Neural progenitor cell (in vitro differentiated cells): Measurements from ENCODE around the gene ATG5. TPM values are rescaled to one million over a fixed set of nuclear protein-coding genes. Genes with fewer than 3 reads are reported as not detected.

Experiments used
- DNase-seq: peaks from one replicate; pipeline ENCODE4 v3.0.0-alpha.2; 2016; ENCODE audit warnings: low spot score
- H2AFZ ChIP-seq: fragments of 200-600 bp; sonication (generic); replicated peaks from 2 replicates; pipeline ENCODE4 v1.6.1; 2016; ENCODE audit warnings: antibody characterized with exemption
- H3F3A ChIP-seq: fragments of 200-600 bp; sonication (generic); 2 replicates; pipeline ENCODE4 v1.6.1; 2016; ENCODE audit warnings: antibody characterized with exemption, low read depth
- H3K27ac ChIP-seq: fragments of 200-600 bp; sonication (generic); 2 replicates; pipeline ENCODE4 v1.5.1; 2016; ENCODE audit warnings: mild to moderate bottlenecking
- H3K27me3 ChIP-seq: fragments of 200-600 bp; sonication (generic); 2 replicates; pipeline ENCODE4 v1.6.1; 2016; ENCODE audit warnings: mild to moderate bottlenecking, moderate library complexity
- H3K36me3 ChIP-seq: fragments of 200-600 bp; sonication (generic); 2 replicates; pipeline ENCODE4 v1.5.1; 2016
- H3K4me1 ChIP-seq: fragments of 200-600 bp; sonication (generic); 2 replicates; pipeline ENCODE4 v1.6.1; 2016; ENCODE audit warnings: mixed run types
- H3K4me2 ChIP-seq: fragments of 200-600 bp; sonication (generic); 2 replicates; pipeline ENCODE4 v1.6.1; 2016
- H3K4me3 ChIP-seq: fragments of 200-600 bp; sonication (generic); 2 replicates; pipeline ENCODE4 v1.5.1; 2016
- H3K79me2 ChIP-seq: fragments of 200-600 bp; sonication (generic); 2 replicates; pipeline ENCODE4 v1.6.1; 2016; ENCODE audit warnings: low read depth
- H3K9ac ChIP-seq: fragments of 200-600 bp; sonication (generic); 2 replicates; pipeline ENCODE4 v1.6.1; 2016
- H3K9me3 ChIP-seq: fragments of 200-600 bp; sonication (generic); 2 replicates; pipeline ENCODE4 v1.5.1; 2016; ENCODE audit warnings: low read depth
- H4K20me1 ChIP-seq: fragments of 200-600 bp; sonication (generic); 2 replicates; pipeline ENCODE4 v1.6.1; 2016; ENCODE audit warnings: low read depth
- H3K27ac Mint-ChIP-seq: 3 replicates; pipeline ENCODE4 v1.8.0; 2021; ENCODE audit warnings: mixed read lengths
- H3K27me3 Mint-ChIP-seq: 2 replicates; pipeline ENCODE4 v1.8.0; 2022; ENCODE audit warnings: low read depth, mild to moderate bottlenecking, inconsistent platforms, moderate library complexity, mixed read lengths; ENCODE audit not compliant: insufficient read depth
- H3K36me3 Mint-ChIP-seq: 3 replicates; pipeline ENCODE4 v1.8.0; 2021; ENCODE audit warnings: mixed read lengths
- H3K4me1 Mint-ChIP-seq: 3 replicates; pipeline ENCODE4 v1.8.0; 2021; ENCODE audit warnings: mixed read lengths
- H3K4me3 Mint-ChIP-seq: 3 replicates; pipeline ENCODE4 v1.8.0; 2021; ENCODE audit warnings: mild to moderate bottlenecking, moderate library complexity, mixed read lengths
- H3K9me3 Mint-ChIP-seq: 3 replicates; pipeline ENCODE4 v1.8.0; 2020; ENCODE audit warnings: mixed read lengths
- EZH2 ChIP-seq: fragments of 200-600 bp; sonication (generic); IDR thresholded peaks from 2 replicates; pipeline ENCODE4 v1.6.1; 2017; ENCODE audit warnings: antibody characterized with exemption, mild to moderate bottlenecking, moderate library complexity
- EZH2phosphoT487 ChIP-seq: fragments of 200-600 bp; sonication (generic); IDR thresholded peaks from 2 replicates; pipeline ENCODE4 v1.6.1; 2017; ENCODE audit warnings: antibody characterized with exemption
- total RNA-seq: library from RNA; depleted of rRNA; stranded (reverse); fragments of >200 nt; gene quantifications from 2 replicates; pipeline ENCODE4 v1.2.3, GENCODE V29; 2015; ENCODE audit warnings: low replicate concordance
- TF ChIP-seq, protein P1 (sequence below): fragments of 200-600 bp; sonication (generic); IDR thresholded peaks from 2 replicates; pipeline ENCODE4 v1.5.1; 2017; ENCODE audit warnings: antibody characterized with exemption, mild to moderate bottlenecking

Gene ATG5
- total RNA-seq, 1 donor from 2014 or later: 45.0 TPM

DNA sequence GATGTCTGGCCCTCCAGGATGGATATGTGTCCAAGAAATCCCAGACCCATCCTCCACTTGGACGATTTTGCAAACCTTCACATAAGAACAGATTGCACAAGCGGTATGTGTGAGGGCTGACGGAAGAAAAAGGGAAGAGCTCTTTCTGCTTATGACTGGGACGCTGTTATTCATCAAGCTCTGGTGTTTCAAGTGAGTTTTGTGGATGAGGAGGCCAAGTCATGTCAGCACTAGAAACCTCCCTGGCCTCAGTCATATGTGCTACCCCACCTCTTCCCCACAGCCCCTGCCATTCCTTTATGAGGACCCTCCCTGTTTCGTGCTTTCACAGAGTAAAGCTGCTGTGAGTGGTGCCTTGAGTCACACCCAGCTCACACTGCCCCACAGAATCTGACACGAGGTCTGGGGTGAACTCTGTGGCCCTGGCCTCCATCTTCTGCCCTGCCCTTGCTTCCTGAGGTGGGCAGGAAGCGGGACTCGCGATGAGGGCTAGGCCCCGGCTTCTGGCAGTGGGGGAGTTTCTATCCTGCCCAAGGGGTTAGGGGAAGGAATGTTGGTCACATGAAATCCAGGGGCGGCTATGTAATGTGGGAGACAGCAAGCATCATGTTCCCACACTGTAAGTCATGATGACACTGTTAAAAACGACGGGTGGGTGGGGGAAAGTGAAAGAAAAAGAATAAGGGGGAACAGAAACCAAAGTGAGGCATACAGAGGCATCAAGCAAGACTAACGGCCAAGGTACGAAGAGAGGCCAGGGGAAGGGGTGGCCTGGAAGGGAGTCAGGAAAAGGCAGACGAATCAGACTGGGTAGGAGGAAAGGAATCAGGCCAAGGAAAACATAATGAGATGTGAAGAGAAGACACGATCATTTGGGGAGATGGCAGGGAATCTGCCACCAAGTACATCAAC lies 161.3 kb downstream of the ATG5 start:
- Histone ChIP-seq H3K27ac (no peak overlapping the region), H3K4me1 (peaks cover 41% of the 10 kb centered on the region), H3K9me3 (no peaks in the 10 kb centered on the region), H3K27me3 (no peaks in the 10 kb centered on the region), H2AFZ (no peak overlapping the region), H3K9ac (no peak overlapping the region), H4K20me1 (no peaks in the 10 kb centered on the region), H3K36me3 (no peaks in the 10 kb centered on the region), H3K4me2 (peak overlapping the region; percentile 46), H3K4me3 (no peak overlapping the region), H3F3A (peaks cover 34% of the 10 kb centered on the region), H3K79me2 (no peaks in the 10 kb centered on the region)
- peak overlapping the region; percentile 42 for H3K27ac Mint-ChIP-seq
- DNase-seq: no peak
- peaks cover 26% of the 10 kb centered on the region for H3K4me1 Mint-ChIP-seq
- peaks cover 5% of the 10 kb centered on the region for H3K27me3 Mint-ChIP-seq
- TF ChIP-seq EZH2phosphoT487 (no peak), EZH2 (no peak)
- no peak overlapping the region for H3K4me3 Mint-ChIP-seq
- no peaks in the 10 kb centered on the region for H3K36me3 Mint-ChIP-seq
- H3K9me3 Mint-ChIP-seq: no peaks in the 10 kb centered on the region

DNA sequence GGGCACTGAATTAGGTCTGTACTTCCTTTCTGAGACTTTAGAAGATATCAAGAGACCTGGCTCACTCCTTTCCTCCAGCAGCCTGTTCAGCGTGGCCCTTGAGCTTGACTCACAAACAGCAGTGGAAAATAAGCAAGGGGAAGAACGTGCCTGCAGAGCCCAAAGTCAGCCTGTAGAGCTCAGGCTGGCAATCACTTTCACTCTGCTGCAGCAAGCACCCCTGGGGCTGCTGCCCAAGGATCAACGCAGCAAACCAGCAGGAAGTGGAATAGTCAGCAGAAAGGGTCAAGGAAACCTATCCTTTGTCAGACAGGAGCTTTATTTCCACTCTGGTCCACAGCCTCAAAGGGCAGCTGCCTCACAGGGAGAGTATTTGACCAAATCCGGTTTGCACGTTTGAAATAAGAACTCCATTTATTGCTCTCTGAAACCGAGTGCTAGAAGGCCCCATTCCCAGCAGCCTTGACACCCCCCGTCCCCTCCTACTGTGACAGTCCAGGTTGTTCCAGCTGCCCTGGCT lies 162.1 kb downstream of the ATG5 start:
- H3K4me3 Mint-ChIP-seq: no peak overlapping the region
- H3K27me3 Mint-ChIP-seq: peaks cover 5% of the 10 kb centered on the region
- Histone ChIP-seq H3K27me3 (no peaks in the 10 kb centered on the region), H3K9me3 (no peaks in the 10 kb centered on the region), H3K9ac (no peak overlapping the region), H2AFZ (no peak overlapping the region), H3K79me2 (no peaks in the 10 kb centered on the region), H3K4me1 (peaks cover 39% of the 10 kb centered on the region), H3K4me2 (peak overlapping the region; percentile 46), H4K20me1 (no peaks in the 10 kb centered on the region), H3K36me3 (no peaks in the 10 kb centered on the region), H3F3A (peaks cover 34% of the 10 kb centered on the region), H3K27ac (no peak overlapping the region), H3K4me3 (no peak overlapping the region)
- no peaks in the 10 kb centered on the region for H3K9me3 Mint-ChIP-seq
- peak overlapping the region; percentile 42 for H3K27ac Mint-ChIP-seq
- peaks cover 26% of the 10 kb centered on the region for H3K4me1 Mint-ChIP-seq
- no peak for TF ChIP-seq EZH2
- no peak for TF ChIP-seq EZH2phosphoT487
- TF ChIP-seq, protein P1, sequence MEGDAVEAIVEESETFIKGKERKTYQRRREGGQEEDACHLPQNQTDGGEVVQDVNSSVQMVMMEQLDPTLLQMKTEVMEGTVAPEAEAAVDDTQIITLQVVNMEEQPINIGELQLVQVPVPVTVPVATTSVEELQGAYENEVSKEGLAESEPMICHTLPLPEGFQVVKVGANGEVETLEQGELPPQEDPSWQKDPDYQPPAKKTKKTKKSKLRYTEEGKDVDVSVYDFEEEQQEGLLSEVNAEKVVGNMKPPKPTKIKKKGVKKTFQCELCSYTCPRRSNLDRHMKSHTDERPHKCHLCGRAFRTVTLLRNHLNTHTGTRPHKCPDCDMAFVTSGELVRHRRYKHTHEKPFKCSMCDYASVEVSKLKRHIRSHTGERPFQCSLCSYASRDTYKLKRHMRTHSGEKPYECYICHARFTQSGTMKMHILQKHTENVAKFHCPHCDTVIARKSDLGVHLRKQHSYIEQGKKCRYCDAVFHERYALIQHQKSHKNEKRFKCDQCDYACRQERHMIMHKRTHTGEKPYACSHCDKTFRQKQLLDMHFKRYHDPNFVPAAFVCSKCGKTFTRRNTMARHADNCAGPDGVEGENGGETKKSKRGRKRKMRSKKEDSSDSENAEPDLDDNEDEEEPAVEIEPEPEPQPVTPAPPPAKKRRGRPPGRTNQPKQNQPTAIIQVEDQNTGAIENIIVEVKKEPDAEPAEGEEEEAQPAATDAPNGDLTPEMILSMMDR: no peak
- H3K36me3 Mint-ChIP-seq: no peaks in the 10 kb centered on the region
- DNase-seq: peak; percentile 29

DNA sequence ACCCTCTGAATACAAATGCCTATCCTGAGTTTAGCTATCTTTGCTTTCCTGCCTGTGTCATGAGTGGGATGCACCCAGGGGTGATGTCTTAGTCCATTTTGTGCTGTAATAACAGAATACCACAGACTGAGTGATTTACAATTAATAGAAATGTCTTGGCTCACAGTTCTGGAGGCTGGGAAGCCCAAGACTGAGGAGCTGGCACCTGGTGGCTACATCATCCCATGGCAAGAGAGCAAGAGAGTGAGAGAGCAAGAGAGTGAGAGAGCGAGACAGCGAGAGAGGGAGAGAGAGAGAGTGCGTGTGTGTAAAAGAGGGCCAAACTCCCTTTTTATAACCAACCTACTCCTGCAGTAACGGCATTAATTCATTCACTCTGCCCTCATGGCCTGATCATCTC lies 162.6 kb downstream of the ATG5 start:
- Histone ChIP-seq H3K4me2 (no peak overlapping the region), H3K79me2 (no peaks in the 10 kb centered on the region), H4K20me1 (no peaks in the 10 kb centered on the region), H3K27me3 (no peaks in the 10 kb centered on the region), H2AFZ (no peak overlapping the region), H3K36me3 (no peaks in the 10 kb centered on the region), H3K27ac (no peak overlapping the region), H3K9me3 (no peaks in the 10 kb centered on the region), H3F3A (peaks cover 32% of the 10 kb centered on the region), H3K4me3 (no peak overlapping the region), H3K4me1 (peaks cover 33% of the 10 kb centered on the region), H3K9ac (no peak overlapping the region)
- H3K4me1 Mint-ChIP-seq: peaks cover 29% of the 10 kb centered on the region
- H3K27me3 Mint-ChIP-seq: peaks cover 5% of the 10 kb centered on the region
- H3K36me3 Mint-ChIP-seq: no peaks in the 10 kb centered on the region
- no peak overlapping the region for H3K27ac Mint-ChIP-seq
- no peaks in the 10 kb centered on the region for H3K9me3 Mint-ChIP-seq
- no peak for TF ChIP-seq EZH2
- no peak for TF ChIP-seq EZH2phosphoT487
- TF ChIP-seq, protein P1: no peak
- DNase-seq: no peak
- no peak overlapping the region for H3K4me3 Mint-ChIP-seq

DNA sequence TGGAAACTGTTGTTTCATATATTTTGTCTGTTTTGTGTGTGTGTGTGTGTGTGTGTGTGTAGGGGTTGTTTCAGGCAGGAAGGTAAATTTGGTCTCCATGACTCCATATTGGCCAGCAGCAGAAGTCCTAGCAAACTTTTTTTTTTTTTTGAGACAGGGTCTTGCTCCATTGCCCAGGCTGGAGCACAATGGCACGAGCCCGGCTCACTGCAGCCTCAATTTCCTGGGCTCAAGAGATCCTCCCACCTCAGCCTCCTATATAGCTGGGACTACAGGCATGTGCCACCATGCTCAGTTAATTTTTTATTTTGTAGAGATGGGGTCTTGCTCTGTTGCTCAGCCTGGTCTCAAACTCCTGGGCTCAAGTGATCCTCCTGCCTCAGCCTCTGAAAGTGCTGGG lies 163.7 kb downstream of the ATG5 start:
- Mint-ChIP-seq H3K4me3 (no peak overlapping the region), H3K4me1 (peaks cover 29% of the 10 kb centered on the region), H3K36me3 (no peaks in the 10 kb centered on the region), H3K27me3 (peaks cover 5% of the 10 kb centered on the region), H3K9me3 (no peaks in the 10 kb centered on the region), H3K27ac (no peak overlapping the region)
- Histone ChIP-seq H3K4me2 (no peak overlapping the region), H3K4me3 (no peak overlapping the region), H3K9ac (no peak overlapping the region), H3K4me1 (peaks cover 23% of the 10 kb centered on the region), H3K27me3 (no peaks in the 10 kb centered on the region), H3K79me2 (no peaks in the 10 kb centered on the region), H3K27ac (no peak overlapping the region), H3K36me3 (no peaks in the 10 kb centered on the region), H3F3A (peaks cover 22% of the 10 kb centered on the region), H4K20me1 (no peaks in the 10 kb centered on the region), H2AFZ (no peak overlapping the region), H3K9me3 (no peaks in the 10 kb centered on the region)
- TF ChIP-seq EZH2phosphoT487: no peak
- no peak for DNase-seq
